Urinary bladder (tissue), 4 donors: ENCODE data around the gene ZNF710. TPM values are rescaled to one million over a fixed set of nuclear protein-coding genes. Genes with fewer than 3 reads are reported as not detected.
"Not testable (repeated sequence)": the region's sequence is repeated elsewhere in the genome, so short reads cannot be mapped to it uniquely, and the experiment has no call there.

Experiments used
- DNase-seq: peaks from one replicate; pipeline ENCODE4 v3.0.0-alpha.2; 2015; ENCODE audit errors: extremely low spot score
- H3K27ac ChIP-seq: one replicate; pipeline ENCODE4 v1.5.1; 2013; ENCODE audit warnings: low read depth, mild to moderate bottlenecking, moderate library complexity
- H3K36me3 ChIP-seq: one replicate; pipeline ENCODE4 v1.6.1; 2013; ENCODE audit warnings: mild to moderate bottlenecking, moderate library complexity; ENCODE audit not compliant: insufficient read depth
- H3K4me1 ChIP-seq: one replicate; pipeline ENCODE4 v1.6.1; 2013; ENCODE audit warnings: mild to moderate bottlenecking, moderate library complexity; ENCODE audit not compliant: insufficient read depth
- H3K4me3 ChIP-seq: one replicate; pipeline ENCODE4 v1.5.1; 2013; ENCODE audit warnings: low read depth, low read length
- WGBS: extraction: QIAGEN DNeasy Blood & Tissue Kit; methylation state at CpG from one replicate; pipeline ENCODE4 v1.1.7; 2013; 5-methylcytosine and 5-hydroxymethylcytosine counted together
- polyA plus RNA-seq: library from polyadenylated mRNA; stranded (reverse); fragments of 200-250 nt; gene quantifications from one replicate; pipeline ENCODE4 v1.2.3, GENCODE V29; 2013
- total RNA-seq: library from RNA; depleted of rRNA; stranded (reverse); fragments of >200 nt; gene quantifications from one replicate; pipeline ENCODE4 v1.2.3, GENCODE V29; 2014
- donor health status: healthy with polysubstance abuse.
- donor health status: healthy.

The ZNF710 gene
- total and polyA plus RNA-seq, 2 donors: 9.6 to 9.7 TPM

DNA sequence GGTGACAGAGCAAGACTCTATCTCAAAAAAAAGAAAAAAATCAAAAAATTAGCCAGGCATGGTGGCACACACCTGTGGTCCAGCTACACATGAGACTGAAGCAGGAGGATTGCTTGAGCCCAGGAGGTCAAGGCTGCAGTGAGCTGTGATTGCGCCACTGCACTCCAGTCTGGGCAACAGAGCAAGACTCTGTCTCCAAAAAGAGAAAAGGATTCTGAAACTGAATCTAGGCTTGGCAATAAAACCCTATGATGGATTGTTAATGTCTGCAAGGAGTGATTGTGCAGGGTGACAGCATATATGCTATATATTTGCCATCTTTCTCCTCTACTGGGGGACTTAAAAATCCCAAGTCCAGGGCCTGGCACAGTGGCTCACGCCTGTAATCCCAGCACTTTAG, 69.5 kb downstream of the ZNF710 start:
- not testable (repeated sequence) for H3K4me3 ChIP-seq, DNase-seq, H3K4me1 ChIP-seq, H3K27ac ChIP-seq, H3K36me3 ChIP-seq
- 96% methylated on average over 2 of the region's 2 CpGs for WGBS

DNA sequence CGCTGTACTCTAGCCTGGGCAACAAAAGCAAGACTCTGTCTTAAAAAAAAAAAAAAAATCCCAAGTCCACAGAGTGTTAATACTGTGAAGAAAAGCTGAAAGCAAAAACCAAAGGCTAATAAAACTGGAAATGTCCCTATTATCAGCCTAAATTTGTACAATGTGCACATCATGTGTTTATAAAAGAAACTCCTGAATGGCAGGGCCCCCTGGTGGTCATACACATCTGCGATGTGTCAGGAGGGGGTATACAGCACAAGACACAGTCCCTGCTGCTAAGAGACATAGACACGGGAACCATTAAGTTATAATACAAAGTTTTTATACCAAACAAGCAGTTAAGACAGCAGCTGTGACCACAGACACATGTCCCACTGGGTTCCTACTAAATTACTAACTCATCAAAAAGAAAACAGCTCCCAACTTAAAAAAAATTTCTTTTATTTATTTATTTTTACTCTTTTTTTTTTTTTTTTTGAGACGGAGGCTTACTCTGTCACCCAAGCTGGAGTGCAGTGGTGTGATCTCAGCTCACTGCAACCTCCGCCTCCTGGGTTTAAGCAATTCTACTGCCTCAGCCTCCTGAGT, 70.2 kb downstream of the ZNF710 start:
- no peak overlapping the region for H3K4me3 ChIP-seq
- no peak overlapping the region for H3K27ac ChIP-seq
- no peaks in the 10 kb centered on the region for H3K4me1 ChIP-seq
- WGBS: 43% methylated on average over 5 of the region's 5 CpGs
- H3K36me3 ChIP-seq: no peaks in the 10 kb centered on the region
- DNase-seq: no peak

DNA sequence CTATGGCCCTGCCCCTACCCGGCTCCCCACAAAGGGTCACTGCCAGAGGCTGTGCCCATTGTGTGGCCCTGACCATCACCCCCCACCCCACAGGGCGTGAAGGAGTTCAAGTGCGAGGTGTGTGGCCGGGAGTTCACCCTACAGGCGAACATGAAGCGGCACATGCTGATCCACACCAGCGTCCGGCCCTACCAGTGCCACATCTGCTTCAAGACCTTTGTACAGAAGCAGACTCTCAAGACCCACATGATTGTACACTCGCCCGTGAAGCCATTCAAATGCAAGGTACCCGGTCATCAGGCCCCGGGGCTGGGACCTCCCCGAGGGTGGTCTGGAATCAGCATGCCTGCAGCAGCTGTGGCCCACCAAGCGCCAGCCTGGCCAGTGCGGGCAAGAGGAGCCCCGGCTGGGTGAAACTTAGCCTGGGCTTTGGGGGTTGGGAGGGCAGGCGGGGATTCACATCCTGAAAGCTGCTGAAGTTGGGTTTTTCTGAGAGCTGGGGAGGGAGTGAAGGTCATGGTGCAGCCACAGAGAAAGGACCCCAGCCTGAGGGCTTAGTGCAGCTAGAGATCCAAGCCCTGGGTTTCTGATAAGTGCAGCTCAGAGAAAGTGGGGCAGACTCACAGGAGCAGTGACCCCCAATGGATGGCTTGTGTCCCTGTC, 72.0 kb downstream of the ZNF710 start:
- no peak for DNase-seq
- Histone ChIP-seq H3K27ac (no peak overlapping the region), H3K4me3 (no peak overlapping the region), H3K4me1 (no peaks in the 10 kb centered on the region), H3K36me3 (no peaks in the 10 kb centered on the region)
- 91% methylated on average over 17 of the region's 17 CpGs for WGBS

DNA sequence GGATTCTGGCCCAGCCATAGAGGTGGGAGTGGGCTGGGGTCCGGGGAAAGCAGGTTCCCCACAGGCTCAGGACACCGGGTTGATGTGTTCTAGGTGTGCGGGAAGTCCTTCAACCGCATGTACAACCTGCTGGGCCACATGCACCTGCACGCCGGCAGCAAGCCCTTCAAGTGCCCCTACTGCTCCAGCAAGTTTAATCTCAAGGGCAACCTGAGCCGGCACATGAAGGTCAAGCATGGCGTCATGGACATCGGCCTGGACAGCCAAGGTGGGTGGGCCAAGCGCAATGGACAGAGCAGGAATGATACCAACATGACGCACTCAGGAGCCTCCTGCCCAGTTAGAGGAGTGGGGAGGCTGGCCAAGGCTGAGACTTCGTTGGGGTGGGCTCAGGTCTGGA, 72.9 kb downstream of the ZNF710 start:
- Histone ChIP-seq H3K4me3 (no peak overlapping the region), H3K36me3 (no peaks in the 10 kb centered on the region), H3K4me1 (no peaks in the 10 kb centered on the region), H3K27ac (no peak overlapping the region)
- DNase-seq: no peak
- 90% methylated on average over 12 of the region's 12 CpGs for WGBS

DNA sequence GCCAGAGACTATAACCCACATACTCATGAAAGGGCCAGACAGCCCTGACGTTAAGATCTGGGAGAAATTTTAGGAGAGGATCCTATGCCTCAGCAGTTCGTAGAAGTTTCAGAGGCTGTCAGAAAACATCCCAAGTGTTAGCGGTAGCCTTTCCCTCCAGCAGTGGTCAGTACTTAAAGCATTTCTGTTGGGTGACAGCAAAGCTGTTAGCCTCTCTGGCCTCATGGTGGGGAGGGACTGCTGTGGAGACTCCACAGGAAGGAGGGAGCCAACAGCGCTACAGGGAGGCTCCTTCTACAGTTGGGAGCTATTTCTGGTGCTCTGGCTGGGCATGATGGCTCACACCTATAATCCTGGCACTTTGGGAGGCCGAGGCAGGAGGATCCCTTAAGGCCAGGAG, 73.8 kb downstream of the ZNF710 start:
- WGBS: 78% methylated on average over 5 of the region's 5 CpGs
- Histone ChIP-seq H3K4me3 (no peak overlapping the region), H3K36me3 (no peaks in the 10 kb centered on the region), H3K27ac (no peak overlapping the region), H3K4me1 (no peaks in the 10 kb centered on the region)
- no peak for DNase-seq

DNA sequence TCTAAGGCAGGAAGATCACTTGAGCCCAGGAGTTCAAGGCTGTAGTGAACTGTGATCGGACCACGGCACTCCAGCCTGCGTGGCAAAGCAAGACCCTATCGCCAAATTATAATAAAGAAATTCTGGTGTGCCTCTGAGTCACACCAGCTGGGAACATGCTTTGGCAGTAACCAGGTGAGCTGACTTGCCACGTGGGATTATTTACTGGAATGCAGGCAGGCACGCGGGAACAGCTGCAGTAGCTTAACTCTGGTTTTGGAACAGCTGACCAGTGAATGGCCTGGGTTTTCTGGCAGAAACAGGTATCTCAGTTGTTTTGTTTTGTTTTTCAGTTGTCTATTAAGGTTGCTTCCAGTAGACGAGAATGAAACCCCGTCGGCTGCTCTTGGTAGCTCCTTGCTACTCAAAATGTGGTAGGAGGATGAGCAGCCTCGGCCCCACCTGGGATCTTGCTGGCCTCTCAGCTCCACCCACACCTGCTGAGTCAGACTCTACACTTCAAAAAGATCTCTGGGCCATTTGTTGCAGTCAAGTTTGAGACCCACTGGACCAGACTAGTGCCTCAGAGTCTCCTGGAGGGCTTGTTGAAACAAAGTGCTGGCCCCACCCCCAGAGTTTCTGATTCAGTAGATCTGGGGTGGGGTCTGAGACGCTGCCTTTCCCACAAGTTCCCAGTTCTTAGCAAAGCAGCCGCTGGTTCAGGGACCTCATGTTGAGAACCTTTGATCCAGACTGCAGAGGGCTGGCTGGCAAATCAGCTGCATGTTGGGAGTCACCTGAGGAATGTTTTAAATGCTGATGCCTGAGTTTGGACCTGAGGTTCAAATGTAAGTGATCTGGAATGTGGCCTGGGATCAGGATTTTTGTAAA, 74.5 kb downstream of the ZNF710 start:
- H3K36me3 ChIP-seq: no peaks in the 10 kb centered on the region
- DNase-seq: no peak
- no peaks in the 10 kb centered on the region for H3K4me1 ChIP-seq
- WGBS: 56% methylated on average over 13 of the region's 13 CpGs
- no peak overlapping the region for H3K27ac ChIP-seq
- H3K4me3 ChIP-seq: no peak overlapping the region

DNA sequence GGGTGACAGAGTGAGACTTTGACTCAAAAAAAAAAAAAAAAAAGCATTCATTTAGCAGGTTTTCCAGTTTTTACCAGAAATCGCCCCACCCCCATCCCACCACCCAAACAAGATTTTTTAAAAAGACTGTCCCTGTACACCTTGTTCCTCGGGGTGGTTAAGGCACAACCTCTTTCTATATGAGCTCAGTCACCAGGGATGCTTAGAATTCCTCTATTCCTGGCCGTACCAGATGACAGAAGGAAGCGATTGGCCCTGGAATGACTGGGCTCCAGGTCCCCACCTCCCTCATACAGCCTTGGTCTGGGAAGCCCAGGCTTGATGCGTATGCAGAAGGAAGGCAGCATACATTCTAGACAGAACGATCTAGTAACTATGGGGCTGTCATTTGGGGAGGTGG, 75.6 kb downstream of the ZNF710 start:
- DNase-seq: no peak
- Histone ChIP-seq H3K4me3 (no peak overlapping the region), H3K4me1 (no peaks in the 10 kb centered on the region), H3K36me3 (no peaks in the 10 kb centered on the region), H3K27ac (no peak overlapping the region)
- 86% methylated on average over 6 of the region's 6 CpGs for WGBS

DNA sequence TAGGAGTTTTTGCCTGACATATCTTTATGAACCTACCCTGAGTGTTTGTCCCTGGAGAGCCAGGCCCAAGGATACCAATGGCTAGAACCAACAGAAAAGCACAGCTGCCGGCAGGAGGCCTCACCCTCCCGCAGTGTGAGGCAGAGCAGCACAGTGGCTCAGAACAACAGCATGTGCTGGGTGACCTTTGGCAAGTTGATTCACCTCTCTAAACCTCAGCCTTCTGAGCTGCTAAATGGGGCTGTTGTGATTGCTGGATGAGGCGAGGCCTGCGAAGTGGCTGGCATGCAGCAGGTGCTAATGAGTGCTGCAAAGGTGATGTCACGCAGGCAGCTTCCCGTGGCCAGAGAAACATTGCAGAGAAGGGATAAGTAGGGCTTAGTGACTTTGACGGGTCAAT, 77.8 kb downstream of the ZNF710 start:
- no peaks in the 10 kb centered on the region for H3K36me3 ChIP-seq
- no peak overlapping the region for H3K27ac ChIP-seq
- no peak for DNase-seq
- no peak overlapping the region for H3K4me3 ChIP-seq
- no peaks in the 10 kb centered on the region for H3K4me1 ChIP-seq
- 88% methylated on average over 7 of the region's 7 CpGs for WGBS

DNA sequence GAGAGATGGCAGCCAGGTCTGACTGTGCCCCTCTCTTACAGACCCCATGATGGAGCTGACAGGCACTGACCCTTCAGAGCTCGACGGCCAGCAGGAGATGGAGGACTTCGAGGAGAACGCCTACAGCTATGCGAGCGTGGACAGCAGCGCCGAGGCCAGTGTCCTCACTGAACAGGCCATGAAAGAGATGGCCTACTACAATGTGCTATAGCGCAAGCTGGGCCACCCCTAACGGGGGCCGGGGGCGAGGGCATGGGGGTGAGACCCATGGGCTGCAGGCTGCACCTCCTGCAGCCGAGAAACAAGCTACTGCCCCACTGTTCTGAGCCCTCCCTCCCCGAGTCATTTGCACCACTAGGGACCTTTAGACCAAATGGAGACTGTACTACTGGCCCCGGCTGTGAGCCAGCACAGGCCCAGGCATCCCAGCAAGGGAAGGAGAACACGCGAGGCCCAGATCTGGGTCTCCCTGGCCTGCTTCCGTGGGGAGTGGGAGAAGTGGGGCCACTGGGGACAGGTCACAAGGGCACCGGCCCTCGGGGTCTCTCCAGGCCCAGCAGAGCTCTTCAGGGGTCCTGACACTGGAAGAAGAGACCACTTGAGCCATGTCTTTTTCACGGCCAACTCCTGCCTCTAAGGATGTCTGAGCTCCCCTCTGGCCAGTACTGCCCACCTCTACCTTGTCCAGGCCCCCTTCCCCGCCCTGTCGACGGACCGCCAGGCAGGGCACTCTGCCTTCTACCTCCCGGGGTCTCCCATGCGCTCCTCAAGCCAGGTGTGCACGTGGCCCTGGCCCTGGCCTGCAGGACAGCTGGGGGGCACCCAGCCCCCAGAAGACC, 78.7 kb downstream of the ZNF710 start:
- H3K27ac ChIP-seq: no peak overlapping the region
- WGBS: 88% methylated on average over 28 of the region's 28 CpGs
- no peaks in the 10 kb centered on the region for H3K36me3 ChIP-seq

DNA sequence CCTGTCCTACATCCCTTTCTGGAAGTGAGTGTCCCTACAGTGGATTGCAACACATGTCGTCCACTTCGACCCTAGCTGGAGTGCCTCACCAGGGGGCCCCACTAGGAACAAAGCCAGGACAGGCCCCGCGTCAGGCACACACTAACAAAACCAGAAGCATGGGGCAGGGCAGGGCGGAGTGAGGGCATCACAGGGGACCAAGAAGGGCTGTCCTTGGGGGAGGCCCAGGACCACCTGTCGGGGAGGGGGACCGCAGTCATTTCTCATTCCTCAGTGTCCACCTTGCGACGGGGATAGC, 79.3 kb downstream of the ZNF710 start:
- DNase-seq: no peak
- Histone ChIP-seq H3K4me1 (no peaks in the 10 kb centered on the region), H3K36me3 (no peaks in the 10 kb centered on the region), H3K4me3 (no peak overlapping the region), H3K27ac (no peak overlapping the region)
- WGBS: 78% methylated on average over 9 of the region's 9 CpGs

More for the DNA sequence above, 78.7 kb downstream of the ZNF710 start:
- H3K4me1 ChIP-seq: no peaks in the 10 kb centered on the region
- DNase-seq: no peak
- no peak overlapping the region for H3K4me3 ChIP-seq

DNA sequence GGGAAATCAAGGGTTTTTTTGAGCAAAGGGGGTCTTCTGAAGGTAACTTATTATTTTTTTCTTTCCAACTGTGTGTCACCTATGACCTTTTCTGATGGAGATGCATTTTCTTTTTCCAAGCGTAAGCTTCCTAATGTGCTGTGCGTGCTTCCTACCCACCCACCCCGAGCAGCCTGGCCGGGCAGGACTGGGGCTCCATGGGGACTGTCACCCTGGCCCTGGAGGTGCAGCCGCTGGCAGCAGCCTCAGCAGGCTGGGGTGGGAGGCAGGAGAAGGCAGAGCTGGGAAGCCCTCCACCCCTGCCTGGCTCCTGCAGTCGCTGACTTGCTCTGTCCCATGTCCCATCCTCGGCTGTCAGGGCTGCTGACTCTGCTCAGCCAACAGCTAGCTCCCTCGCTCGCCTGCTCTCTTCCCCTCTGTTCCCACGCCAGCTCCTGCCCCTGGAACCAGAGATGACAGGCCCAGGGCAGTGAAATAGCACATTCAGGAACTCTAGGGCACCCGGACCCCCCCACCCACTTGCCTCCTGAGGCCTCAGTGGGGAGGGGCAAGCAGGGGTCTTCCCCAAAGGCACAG, 79.8 kb downstream of the ZNF710 start:
- no peak overlapping the region for H3K4me3 ChIP-seq
- no peak for DNase-seq
- 87% methylated on average over 11 of the region's 11 CpGs for WGBS
- no peaks in the 10 kb centered on the region for H3K36me3 ChIP-seq
- no peak overlapping the region for H3K27ac ChIP-seq
- H3K4me1 ChIP-seq: no peaks in the 10 kb centered on the region

DNA sequence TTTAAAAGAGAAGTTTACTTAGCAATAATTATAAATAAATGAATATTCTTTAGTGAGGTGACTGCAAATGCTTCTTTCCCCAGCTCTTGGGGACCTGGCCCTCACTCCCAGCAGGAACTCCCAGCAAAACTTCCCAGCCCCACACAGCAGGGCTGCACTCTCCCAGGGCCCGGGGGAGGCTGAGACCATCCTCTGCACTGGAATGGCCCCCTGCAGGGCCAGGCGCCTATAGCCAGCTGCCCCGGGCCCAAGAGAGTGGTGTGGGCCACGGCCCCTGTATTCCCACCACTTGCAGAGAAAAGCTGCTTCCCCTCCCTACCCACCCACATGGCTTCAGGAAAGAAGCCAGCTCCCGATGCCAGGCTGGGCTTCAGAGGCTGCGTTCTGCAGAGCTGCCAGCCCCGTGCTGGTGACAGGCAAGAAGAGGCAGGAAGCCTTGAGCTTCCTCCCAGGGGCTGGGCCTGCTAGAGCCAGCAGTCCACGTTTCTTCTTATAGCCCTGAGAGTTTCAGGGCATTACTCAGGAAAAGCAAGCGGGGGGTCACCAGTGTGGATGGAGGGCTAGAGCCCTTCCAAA, 81.1 kb downstream of the ZNF710 start:
- WGBS: 43% methylated on average over 9 of the region's 9 CpGs
- Histone ChIP-seq H3K4me1 (no peaks in the 10 kb centered on the region), H3K36me3 (no peaks in the 10 kb centered on the region), H3K27ac (no peak overlapping the region), H3K4me3 (no peak overlapping the region)
- no peak for DNase-seq

DNA sequence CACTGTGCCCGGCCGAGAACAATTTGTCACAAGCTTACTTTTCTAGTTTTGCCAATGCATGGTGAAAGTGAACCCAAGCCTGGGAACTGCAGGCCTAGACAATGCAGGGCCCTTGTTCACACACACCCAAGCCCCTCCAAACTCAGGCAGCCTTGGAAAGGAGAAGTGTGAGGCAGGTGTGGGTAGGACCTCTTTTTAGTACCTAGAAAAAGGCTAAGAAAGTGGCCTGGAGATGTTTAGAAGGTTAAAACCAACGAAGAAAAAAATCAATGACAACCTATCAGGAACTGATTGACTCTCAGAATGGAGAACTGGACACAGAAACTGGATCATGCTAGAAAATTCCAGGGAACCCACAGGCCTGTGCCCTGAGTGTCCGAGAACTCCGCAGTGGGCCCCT, 82.3 kb downstream of the ZNF710 start:
- 96% methylated on average over 5 of the region's 5 CpGs for WGBS
- Histone ChIP-seq H3K4me3 (no peak overlapping the region), H3K4me1 (no peaks in the 10 kb centered on the region), H3K27ac (no peak overlapping the region), H3K36me3 (no peaks in the 10 kb centered on the region)
- DNase-seq: no peak
